Measurements from ENCODE around the gene MAFF. TPM values are rescaled to one million over a fixed set of nuclear protein-coding genes. Genes with fewer than 3 reads are reported as not detected.

MAFF gene
- total RNA-seq, 4 donors from 2014 or later, result 26.2 to 182 (median 54.3) TPM

DNA sequence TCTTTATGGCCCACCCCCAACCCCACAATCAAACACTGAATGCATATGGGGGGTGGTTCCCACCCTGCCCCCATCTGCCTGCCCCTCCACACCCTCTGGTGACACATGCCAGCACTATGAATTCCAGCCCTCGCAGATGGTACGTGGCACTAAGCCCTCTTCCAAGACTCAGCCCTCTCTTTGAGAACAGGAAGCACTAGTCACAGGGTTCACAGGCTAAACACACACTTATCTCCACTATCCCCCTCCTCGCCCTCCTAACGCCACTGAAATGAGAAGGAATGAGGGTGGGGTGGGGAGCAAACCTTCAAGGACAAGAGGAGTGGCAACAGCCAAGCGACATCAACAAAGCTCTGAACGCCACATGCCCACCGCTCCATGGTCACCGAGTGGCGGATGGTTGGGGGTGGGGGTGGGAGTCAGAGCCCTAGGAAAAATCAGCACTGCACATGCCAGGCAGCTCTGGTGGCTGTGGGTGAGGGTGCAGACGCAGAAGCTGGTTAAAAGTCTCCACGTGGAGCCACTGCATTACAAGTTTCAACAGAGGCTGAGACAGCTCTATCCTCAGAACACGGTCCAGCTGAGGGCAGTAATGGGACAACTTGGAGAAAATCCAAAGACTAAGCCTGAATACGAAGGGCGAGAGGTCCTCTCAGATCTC lies 37.4 kb downstream of the MAFF start:
- Histone ChIP-seq H3K36me3 (peaks cover 4 to 51% (median 37%) of the 10 kb centered on the region in 4 donors), H3K4me1 (peaks cover 32 to 61% (median 54%) of the 10 kb centered on the region in 4 donors), H3K4me3 (no peak overlapping the region), H3K9me3 (no peaks in the 10 kb centered on the region), H3K27ac (replicated peaks in 1 of 4) (peak overlapping the region; percentile 56 to 69 (median 64)), H3K27me3 (no peaks in the 10 kb centered on the region)
- 54% methylated on average over 14 of the region's 14 CpGs for WGBS
- intact Hi-C loops (cut with DNase I), result loop anchor here (10.0 kb wide), 2 partner anchors 116 to 124 kb away; partner anchors contain the start of gene BAIAP2L2
- TF ChIP-seq POLR2A (IDR thresholded peaks at IDR 0.05; ENCODE audit: low read depth) (no peak), POLR2AphosphoS5 (IDR thresholded peaks at IDR 0.05) (peak in 1 of 2 donors; percentile 19), CTCF (IDR thresholded peaks at IDR 0.05) (peak; percentile 22 to 28 (median 25))
- no peak for DNase-seq (ENCODE audit: extremely low spot score)

- TF ChIP-seq POLR2A (IDR thresholded peaks at IDR 0.05; ENCODE audit: low read depth) (no peak), EP300 (IDR thresholded peaks at IDR 0.05) (no peak), POLR2AphosphoS5 (IDR thresholded peaks at IDR 0.05) (peak; percentile 40 to 46)
- no peak for DNase-seq (ENCODE audit: extremely low spot score)
These were observed 39.0 kb downstream of the MAFF start for GRCh38 chr22:38240734-38241252.

DNA sequence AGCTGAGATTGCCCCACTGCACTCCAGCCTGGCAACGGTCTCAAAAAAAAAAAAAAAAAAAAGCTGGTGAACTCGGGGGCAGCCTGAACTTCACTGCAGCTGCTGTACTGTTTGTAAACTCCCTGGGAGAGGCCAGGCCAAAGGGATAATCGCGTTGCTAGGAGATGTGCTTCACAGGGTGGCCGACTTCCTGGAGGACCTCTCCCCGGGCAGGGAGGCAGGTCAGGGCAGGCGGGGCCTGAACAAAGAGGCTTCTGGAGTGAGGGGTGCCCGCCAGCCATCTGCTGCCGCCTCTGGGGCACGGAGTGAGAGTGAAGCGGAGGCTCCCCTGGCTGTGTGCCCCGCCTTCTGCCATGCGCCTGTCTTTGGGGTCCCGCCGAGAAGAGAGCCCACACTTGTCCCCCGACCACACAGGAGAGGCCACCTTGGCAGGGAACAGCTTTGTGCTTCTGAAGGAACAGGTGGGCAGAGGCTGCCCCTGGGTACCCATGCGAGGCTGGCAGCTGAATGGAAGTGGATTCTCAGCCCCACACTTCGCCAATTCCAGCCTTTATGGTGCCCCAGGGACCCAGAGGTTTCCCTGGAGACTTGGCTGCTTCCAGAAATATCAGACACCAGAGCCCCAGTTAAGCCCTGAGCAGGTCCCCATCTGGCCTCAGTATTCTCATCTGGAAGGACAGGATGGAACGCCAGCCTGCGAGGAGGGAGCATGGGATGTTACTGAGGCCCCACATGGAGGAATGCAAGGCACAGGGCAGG lies 41.4 kb downstream of the MAFF start:
- peak overlapping the region; percentile 14 to 57 (median 42) for H3K27ac ChIP-seq (replicated peaks in 1 of 4)

More at GRCh38 chr22:38240734-38241252, 39.0 kb downstream of the MAFF start:
- H3K9me3 ChIP-seq, result no peaks in the 10 kb centered on the region
- no peaks in the 10 kb centered on the region for H3K27me3 ChIP-seq
- no peak overlapping the region for H3K4me3 ChIP-seq
- peak overlapping the region in 2 of 4 donors; percentile 24 to 31 for H3K27ac ChIP-seq (replicated peaks in 1 of 4)
- intact Hi-C loops (cut with DNase I), result no loop called here
- WGBS, result 59% methylated on average over 6 of the region's 6 CpGs
- H3K36me3 ChIP-seq, result peaks cover 14 to 51% (median 38%) of the 10 kb centered on the region in 4 donors
- H3K4me1 ChIP-seq, result peaks cover 26 to 64% (median 54%) of the 10 kb centered on the region in 4 donors

GRCh38 chr22:38244106-38244505 lies 42.3 kb downstream of the MAFF start:
- DNase-seq (ENCODE audit: extremely low spot score), result no peak
- WGBS, result 90% methylated on average over 2 of the region's 4 CpGs
- peaks cover 25 to 71% (median 58%) of the 10 kb centered on the region in 4 donors for H3K4me1 ChIP-seq
- H3K27ac ChIP-seq (replicated peaks in 1 of 4), result no peak overlapping the region
- TF ChIP-seq EP300 (IDR thresholded peaks at IDR 0.05), result no peak
- no peak for TF ChIP-seq POLR2A (IDR thresholded peaks at IDR 0.05; ENCODE audit: low read depth)
- no peak for TF ChIP-seq POLR2AphosphoS5 (IDR thresholded peaks at IDR 0.05)
- TF ChIP-seq CTCF (IDR thresholded peaks at IDR 0.05), result no peak
- peaks cover 15 to 50% (median 47%) of the 10 kb centered on the region in 4 donors for H3K36me3 ChIP-seq
- no peaks in the 10 kb centered on the region for H3K27me3 ChIP-seq
- no peak overlapping the region for H3K4me3 ChIP-seq
- intact Hi-C loops (cut with DNase I), result no loop called here
- no peaks in the 10 kb centered on the region for H3K9me3 ChIP-seq

More for the DNA sequence above, 41.4 kb downstream of the MAFF start:
- TF ChIP-seq EP300 (IDR thresholded peaks at IDR 0.05) (no peak), CTCF (IDR thresholded peaks at IDR 0.05) (no peak), POLR2A (IDR thresholded peaks at IDR 0.05; ENCODE audit: low read depth) (no peak), POLR2AphosphoS5 (IDR thresholded peaks at IDR 0.05) (no peak)
- Histone ChIP-seq H3K4me1 (peaks cover 34 to 72% (median 67%) of the 10 kb centered on the region in 4 donors), H3K36me3 (peaks cover 15 to 50% (median 47%) of the 10 kb centered on the region in 4 donors), H3K4me3 (no peak overlapping the region), H3K9me3 (no peaks in the 10 kb centered on the region), H3K27me3 (no peaks in the 10 kb centered on the region)
- 63% methylated on average over 14 of the region's 20 CpGs for WGBS
- no peak for DNase-seq (ENCODE audit: extremely low spot score)
- intact Hi-C loops (cut with DNase I), result no loop called here

All from esophagus muscularis mucosa (tissue), 4 donors.